GM23338 (cell line): Measurements from ENCODE around the gene NMD3. TPM values are rescaled to one million over a fixed set of nuclear protein-coding genes. Genes with fewer than 3 reads are reported as not detected.

Experiments used
- ATAC-seq: fragments of 200-7000 bp; cut with Tn5 transposase; 3 replicates; pipeline ENCODE4 v1.9.1; 2020
- DNase-seq: peaks from one replicate; pipeline ENCODE4 v3.0.0-alpha.2; 2015; ENCODE audit warnings: low spot score
- H2AFZ ChIP-seq: fragments of 200-600 bp; sonication (generic); 2 replicates; pipeline ENCODE4 v1.8.0; 2016; ENCODE audit warnings: antibody characterized with exemption, mild to moderate bottlenecking, moderate library complexity
- H3F3A ChIP-seq: fragments of 200-600 bp; sonication (generic); replicated peaks from 2 replicates; pipeline ENCODE4 v1.8.0; 2017; ENCODE audit warnings: antibody characterized with exemption, mixed run types, low read depth
- H3K27ac ChIP-seq: fragments of 200-600 bp; sonication (generic); 2 replicates; pipeline ENCODE4 v1.6.1; 2016; ENCODE audit warnings: low read depth
- H3K27me3 ChIP-seq: fragments of 200-600 bp; sonication (generic); 2 replicates; pipeline ENCODE4 v1.8.0; 2016; ENCODE audit warnings: mild to moderate bottlenecking, mixed run types, moderate library complexity; ENCODE audit not compliant: insufficient read depth
- H3K36me3 ChIP-seq: fragments of 200-600 bp; sonication (generic); 2 replicates; pipeline ENCODE4 v1.8.0; 2016; ENCODE audit warnings: mild to moderate bottlenecking; ENCODE audit not compliant: insufficient read depth
- H3K4me1 ChIP-seq: fragments of 200-600 bp; sonication (generic); 2 replicates; pipeline ENCODE4 v1.8.0; 2016; ENCODE audit warnings: mild to moderate bottlenecking, moderate library complexity; ENCODE audit not compliant: insufficient read depth
- H3K4me2 ChIP-seq: fragments of 200-600 bp; sonication (generic); 2 replicates; pipeline ENCODE4 v1.7.1; 2017; ENCODE audit warnings: mixed run types
- H3K4me3 ChIP-seq: fragments of 200-600 bp; sonication (generic); 2 replicates; pipeline ENCODE4 v1.6.1; 2016; ENCODE audit warnings: mixed run types
- H3K79me2 ChIP-seq: fragments of 200-600 bp; sonication (generic); replicated peaks from 2 replicates; pipeline ENCODE4 v1.8.0; 2017; ENCODE audit warnings: mild to moderate bottlenecking; ENCODE audit not compliant: insufficient read depth
- H3K9me2 ChIP-seq: fragments of 200-600 bp; sonication (generic); 2 replicates; pipeline ENCODE4 v1.8.0; 2017; ENCODE audit not compliant: insufficient read depth
- H4K20me1 ChIP-seq: fragments of 200-600 bp; sonication (generic); replicated peaks from 2 replicates; pipeline ENCODE4 v1.8.0; 2017; ENCODE audit warnings: mild to moderate bottlenecking; ENCODE audit not compliant: insufficient read depth
- H3K27ac Mint-ChIP-seq: 2 replicates; pipeline ENCODE4 v1.8.0; 2020; ENCODE audit warnings: inconsistent platforms, mild to moderate bottlenecking, moderate library complexity, mixed read lengths
- H3K27me3 Mint-ChIP-seq: 3 replicates; pipeline ENCODE4 v1.8.0; 2022; ENCODE audit warnings: low read depth, mild to moderate bottlenecking, moderate library complexity, mixed read lengths, inconsistent platforms; ENCODE audit not compliant: insufficient read depth, poor library complexity
- H3K36me3 Mint-ChIP-seq: 3 replicates; pipeline ENCODE4 v1.8.0; 2021; ENCODE audit warnings: low read depth, mild to moderate bottlenecking, inconsistent platforms, moderate library complexity, mixed read lengths
- H3K4me1 Mint-ChIP-seq: 3 replicates; pipeline ENCODE4 v1.8.0; 2020; ENCODE audit warnings: mild to moderate bottlenecking, inconsistent platforms, mixed read lengths
- H3K4me3 Mint-ChIP-seq: 3 replicates; pipeline ENCODE4 v1.8.0; 2021; ENCODE audit warnings: moderate library complexity, mild to moderate bottlenecking, inconsistent platforms, mixed read lengths
- H3K9me3 Mint-ChIP-seq: 3 replicates; pipeline ENCODE4 v1.8.0; 2020; ENCODE audit warnings: moderate library complexity, mild to moderate bottlenecking, inconsistent platforms, mixed read lengths
- CREB1 ChIP-seq: fragments of 250-450 bp; sonication (Bioruptor Pico); IDR thresholded peaks from 2 replicates; pipeline ENCODE4 v1.5.0; 2020; ENCODE audit warnings: low read depth, mild to moderate bottlenecking, moderate library complexity
- CTCF ChIP-seq, 2 experiments: fragments of 200-600 bp in 1 of 2; sonication (generic) in 1 of 2; conservative IDR thresholded peaks; 2 replicates each; pipeline versions ENCODE4 v1.5.1 to v1.6.1; 2016 to 2017; ENCODE audit warnings: antibody characterized with exemption in 2 of 2, low read depth in 2 of 2, mild to moderate bottlenecking in 2 of 2, moderate library complexity in 1 of 2
- EZH2 ChIP-seq: fragments of 200-600 bp; sonication (generic); IDR thresholded peaks from one replicate; pipeline ENCODE4 v1.8.0; 2017; ENCODE audit warnings: antibody characterized with exemption, mild to moderate bottlenecking, low read depth; ENCODE audit not compliant: unreplicated experiment
- EZH2phosphoT487 ChIP-seq: fragments of 200-600 bp; sonication (generic); IDR thresholded peaks from one replicate; pipeline ENCODE4 v1.8.1; 2018; ENCODE audit warnings: antibody characterized with exemption; ENCODE audit not compliant: unreplicated experiment
- JUNB ChIP-seq: IDR thresholded peaks from one replicate; pipeline ENCODE4 v1.6.1; 2016; ENCODE audit warnings: antibody characterized with exemption; ENCODE audit not compliant: unreplicated experiment
- NANOG ChIP-seq: IDR thresholded peaks from 2 replicates; pipeline ENCODE4 v1.6.1; 2016; ENCODE audit warnings: antibody characterized with exemption, borderline replicate concordance
- POLR2AphosphoS5 ChIP-seq: IDR thresholded peaks from 2 replicates; pipeline ENCODE4 v1.6.1; 2016; ENCODE audit warnings: antibody characterized with exemption, low read depth
- REST ChIP-seq: IDR thresholded peaks from one replicate; pipeline ENCODE4 v1.6.1; 2018; ENCODE audit warnings: antibody characterized with exemption; ENCODE audit not compliant: unreplicated experiment
- STAT1 ChIP-seq: IDR thresholded peaks from one replicate; pipeline ENCODE4 v1.6.1; 2016; ENCODE audit warnings: antibody characterized with exemption; ENCODE audit not compliant: unreplicated experiment
- ZNF114 ChIP-seq: fragments of 250-450 bp; sonication (Bioruptor Pico); IDR thresholded peaks from 2 replicates; pipeline ENCODE4 v1.5.0; 2020; ENCODE audit warnings: mild to moderate bottlenecking, moderate library complexity
- ZNF331 ChIP-seq: fragments of 250-450 bp; sonication (Bioruptor Pico); IDR thresholded peaks from 2 replicates; pipeline ENCODE4 v1.5.0; 2020; ENCODE audit warnings: low read depth, mild to moderate bottlenecking, moderate library complexity
- polyA plus RNA-seq: library from polyadenylated mRNA; unstranded; fragments of >200 nt; fragmentation: Nextera tagmentation; extraction: Ambion mirVana; gene quantifications from 2 replicates; pipeline ENCODE4 v1.2.1, GENCODE V29; 2016
- total RNA-seq: library from RNA; depleted of rRNA; stranded (reverse); fragments of >200 nt; shearing (Covaris generic); gene quantifications from 2 replicates; pipeline ENCODE4 v1.2.3, GENCODE V29; 2014
- TF ChIP-seq, protein P1 (sequence below): IDR thresholded peaks from 2 replicates; pipeline ENCODE4 v1.6.1; 2016; ENCODE audit warnings: antibody characterized with exemption
- TF ChIP-seq, protein P2 (sequence below): fragments of 250-450 bp; sonication (Bioruptor Pico); IDR thresholded peaks from 2 replicates; pipeline ENCODE4 v1.5.0; 2020; ENCODE audit warnings: mild to moderate bottlenecking, moderate library complexity

Gene NMD3
- total and polyA plus RNA-seq, 2 experiments from 2014 or later, result 27.3 to 67.4 TPM

- Histone ChIP-seq H4K20me1 (no peaks in the 10 kb centered on the region), H3F3A (no peaks in the 10 kb centered on the region), H3K9me2 (no peaks in the 10 kb centered on the region), H3K4me1 (no peaks in the 10 kb centered on the region), H3K36me3 (no peaks in the 10 kb centered on the region), H3K4me2 (no peak overlapping the region), H3K27ac (no peak overlapping the region), H3K79me2 (no peaks in the 10 kb centered on the region), H2AFZ (no peak overlapping the region), H3K27me3 (no peaks in the 10 kb centered on the region), H3K4me3 (no peak overlapping the region)
- DNase-seq (no peak), ATAC-seq (no peak)
- H3K36me3 Mint-ChIP-seq, result no peaks in the 10 kb centered on the region
- no peak overlapping the region for H3K4me3 Mint-ChIP-seq
- H3K9me3 Mint-ChIP-seq, result no peaks in the 10 kb centered on the region
- no peak overlapping the region for H3K27ac Mint-ChIP-seq
- no peaks in the 10 kb centered on the region for H3K4me1 Mint-ChIP-seq
- H3K27me3 Mint-ChIP-seq, result no peaks in the 10 kb centered on the region
- TF ChIP-seq CREB1 (CRISPR knock-in tag) (no peak), EZH2phosphoT487 (no peak), JUNB (no peak), CTCF (conservative IDR thresholded peaks at IDR 0.05; ENCODE audit: low read depth in 2 of 2) (no peak), POLR2AphosphoS5 (no peak), NANOG (no peak), STAT1 (no peak), REST (no peak), ZNF114 (CRISPR knock-in tag) (no peak), EZH2 (no peak), ZNF331 (CRISPR knock-in tag) (no peak)
- TF ChIP-seq, protein P1, sequence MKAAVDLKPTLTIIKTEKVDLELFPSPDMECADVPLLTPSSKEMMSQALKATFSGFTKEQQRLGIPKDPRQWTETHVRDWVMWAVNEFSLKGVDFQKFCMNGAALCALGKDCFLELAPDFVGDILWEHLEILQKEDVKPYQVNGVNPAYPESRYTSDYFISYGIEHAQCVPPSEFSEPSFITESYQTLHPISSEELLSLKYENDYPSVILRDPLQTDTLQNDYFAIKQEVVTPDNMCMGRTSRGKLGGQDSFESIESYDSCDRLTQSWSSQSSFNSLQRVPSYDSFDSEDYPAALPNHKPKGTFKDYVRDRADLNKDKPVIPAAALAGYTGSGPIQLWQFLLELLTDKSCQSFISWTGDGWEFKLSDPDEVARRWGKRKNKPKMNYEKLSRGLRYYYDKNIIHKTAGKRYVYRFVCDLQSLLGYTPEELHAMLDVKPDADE, result no peak
- TF ChIP-seq, protein P2, sequence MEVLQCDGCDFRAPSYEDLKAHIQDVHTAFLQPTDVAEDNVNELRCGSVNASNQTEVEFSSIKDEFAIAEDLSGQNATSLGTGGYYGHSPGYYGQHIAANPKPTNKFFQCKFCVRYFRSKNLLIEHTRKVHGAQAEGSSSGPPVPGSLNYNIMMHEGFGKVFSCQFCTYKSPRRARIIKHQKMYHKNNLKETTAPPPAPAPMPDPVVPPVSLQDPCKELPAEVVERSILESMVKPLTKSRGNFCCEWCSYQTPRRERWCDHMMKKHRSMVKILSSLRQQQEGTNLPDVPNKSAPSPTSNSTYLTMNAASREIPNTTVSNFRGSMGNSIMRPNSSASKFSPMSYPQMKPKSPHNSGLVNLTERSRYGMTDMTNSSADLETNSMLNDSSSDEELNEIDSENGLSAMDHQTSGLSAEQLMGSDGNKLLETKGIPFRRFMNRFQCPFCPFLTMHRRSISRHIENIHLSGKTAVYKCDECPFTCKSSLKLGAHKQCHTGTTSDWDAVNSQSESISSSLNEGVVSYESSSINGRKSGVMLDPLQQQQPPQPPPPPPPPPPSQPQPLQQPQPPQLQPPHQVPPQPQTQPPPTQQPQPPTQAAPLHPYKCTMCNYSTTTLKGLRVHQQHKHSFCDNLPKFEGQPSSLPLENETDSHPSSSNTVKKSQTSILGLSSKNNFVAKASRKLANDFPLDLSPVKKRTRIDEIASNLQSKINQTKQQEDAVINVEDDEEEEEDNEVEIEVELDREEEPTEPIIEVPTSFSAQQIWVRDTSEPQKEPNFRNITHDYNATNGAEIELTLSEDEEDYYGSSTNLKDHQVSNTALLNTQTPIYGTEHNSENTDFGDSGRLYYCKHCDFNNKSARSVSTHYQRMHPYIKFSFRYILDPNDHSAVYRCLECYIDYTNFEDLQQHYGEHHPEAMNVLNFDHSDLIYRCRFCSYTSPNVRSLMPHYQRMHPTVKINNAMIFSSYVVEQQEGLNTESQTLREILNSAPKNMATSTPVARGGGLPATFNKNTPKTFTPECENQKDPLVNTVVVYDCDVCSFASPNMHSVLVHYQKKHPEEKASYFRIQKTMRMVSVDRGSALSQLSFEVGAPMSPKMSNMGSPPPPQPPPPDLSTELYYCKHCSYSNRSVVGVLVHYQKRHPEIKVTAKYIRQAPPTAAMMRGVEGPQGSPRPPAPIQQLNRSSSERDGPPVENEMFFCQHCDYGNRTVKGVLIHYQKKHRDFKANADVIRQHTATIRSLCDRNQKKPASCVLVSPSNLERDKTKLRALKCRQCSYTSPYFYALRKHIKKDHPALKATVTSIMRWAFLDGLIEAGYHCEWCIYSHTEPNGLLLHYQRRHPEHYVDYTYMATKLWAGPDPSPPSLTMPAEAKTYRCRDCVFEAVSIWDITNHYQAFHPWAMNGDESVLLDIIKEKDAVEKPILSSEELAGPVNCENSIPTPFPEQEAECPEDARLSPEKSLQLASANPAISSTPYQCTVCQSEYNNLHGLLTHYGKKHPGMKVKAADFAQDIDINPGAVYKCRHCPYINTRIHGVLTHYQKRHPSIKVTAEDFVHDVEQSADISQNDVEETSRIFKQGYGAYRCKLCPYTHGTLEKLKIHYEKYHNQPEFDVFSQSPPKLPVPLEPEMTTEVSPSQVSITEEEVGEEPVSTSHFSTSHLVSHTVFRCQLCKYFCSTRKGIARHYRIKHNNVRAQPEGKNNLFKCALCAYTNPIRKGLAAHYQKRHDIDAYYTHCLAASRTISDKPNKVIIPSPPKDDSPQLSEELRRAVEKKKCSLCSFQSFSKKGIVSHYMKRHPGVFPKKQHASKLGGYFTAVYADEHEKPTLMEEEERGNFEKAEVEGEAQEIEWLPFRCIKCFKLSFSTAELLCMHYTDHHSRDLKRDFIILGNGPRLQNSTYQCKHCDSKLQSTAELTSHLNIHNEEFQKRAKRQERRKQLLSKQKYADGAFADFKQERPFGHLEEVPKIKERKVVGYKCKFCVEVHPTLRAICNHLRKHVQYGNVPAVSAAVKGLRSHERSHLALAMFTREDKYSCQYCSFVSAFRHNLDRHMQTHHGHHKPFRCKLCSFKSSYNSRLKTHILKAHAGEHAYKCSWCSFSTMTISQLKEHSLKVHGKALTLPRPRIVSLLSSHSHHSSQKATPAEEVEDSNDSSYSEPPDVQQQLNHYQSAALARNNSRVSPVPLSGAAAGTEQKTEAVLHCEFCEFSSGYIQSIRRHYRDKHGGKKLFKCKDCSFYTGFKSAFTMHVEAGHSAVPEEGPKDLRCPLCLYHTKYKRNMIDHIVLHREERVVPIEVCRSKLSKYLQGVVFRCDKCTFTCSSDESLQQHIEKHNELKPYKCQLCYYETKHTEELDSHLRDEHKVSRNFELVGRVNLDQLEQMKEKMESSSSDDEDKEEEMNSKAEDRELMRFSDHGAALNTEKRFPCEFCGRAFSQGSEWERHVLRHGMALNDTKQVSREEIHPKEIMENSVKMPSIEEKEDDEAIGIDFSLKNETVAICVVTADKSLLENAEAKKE (CRISPR knock-in tag), result no peak
Observed at GRCh38 chr3:161215185-161215584, 5.9 kb upstream of the NMD3 start.
